Smooth muscle cell (in vitro differentiated cells): Measurements from ENCODE around the gene PCDH9. TPM values are rescaled to one million over a fixed set of nuclear protein-coding genes. Genes with fewer than 3 reads are reported as not detected.

ENCODE experiments used
- DNase-seq: peaks from one replicate; lab custom pipeline; 2025; ENCODE audit not compliant: unreplicated experiment; lab: John Stamatoyannopoulos, UW
- H2AFZ ChIP-seq: fragments of 200-600 bp; sonication (generic); 2 replicates; pipeline ENCODE4 v1.6.0; 2016; ENCODE audit warnings: antibody characterized with exemption, low read depth, mild to moderate bottlenecking
- H3F3A ChIP-seq: fragments of 200-600 bp; sonication (generic); 2 replicates; pipeline ENCODE4 v1.6.0; 2017; ENCODE audit warnings: antibody characterized with exemption, low read depth
- H3K27ac ChIP-seq: fragments of 200-600 bp; sonication (generic); 2 replicates; pipeline ENCODE4 v1.5.1; 2016; ENCODE audit warnings: low read depth, mild to moderate bottlenecking
- H3K27me3 ChIP-seq: fragments of 200-600 bp; sonication (generic); 2 replicates; pipeline ENCODE4 v1.6.1; 2016; ENCODE audit warnings: low read depth, mild to moderate bottlenecking
- H3K36me3 ChIP-seq: fragments of 200-600 bp; sonication (generic); 2 replicates; pipeline ENCODE4 v1.5.1; 2016; ENCODE audit warnings: low read depth
- H3K4me1 ChIP-seq: fragments of 200-600 bp; sonication (generic); 2 replicates; pipeline ENCODE4 v1.5.1; 2016; ENCODE audit warnings: low read depth
- H3K4me2 ChIP-seq: fragments of 200-600 bp; sonication (generic); 2 replicates; pipeline ENCODE4 v1.6.0; 2016; ENCODE audit warnings: mild to moderate bottlenecking
- H3K4me3 ChIP-seq: fragments of 200-600 bp; sonication (generic); 2 replicates; pipeline ENCODE4 v1.5.1; 2016; ENCODE audit warnings: mild to moderate bottlenecking
- H3K79me2 ChIP-seq: fragments of 200-600 bp; sonication (generic); 2 replicates; pipeline ENCODE4 v1.6.0; 2016; ENCODE audit warnings: low read depth, mild to moderate bottlenecking
- H3K9ac ChIP-seq: fragments of 200-600 bp; sonication (generic); 2 replicates; pipeline ENCODE4 v1.6.0; 2016; ENCODE audit warnings: low read depth
- H3K9me3 ChIP-seq: fragments of 200-600 bp; sonication (generic); replicated peaks from 2 replicates; pipeline ENCODE4 v1.5.1; 2016; ENCODE audit warnings: low read depth
- H4K20me1 ChIP-seq: fragments of 200-600 bp; sonication (generic); 2 replicates; pipeline ENCODE4 v1.6.0; 2016; ENCODE audit warnings: low read depth
- WGBS: methylation state at CpG from one replicate; pipeline ENCODE4 v1.1.7; 2016; ENCODE audit warnings: low lambda C conversion rate; 5-methylcytosine and 5-hydroxymethylcytosine counted together
- polyA plus RNA-seq: library from polyadenylated mRNA; unstranded; fragments of >200 nt; fragmentation: Nextera tagmentation; extraction: Ambion mirVana; gene quantifications from 2 replicates; pipeline ENCODE4 v1.2.1, GENCODE V29; 2016
- total RNA-seq: library from RNA; depleted of rRNA; stranded (reverse); fragments of >200 nt; gene quantifications from 2 replicates; pipeline ENCODE4 v1.2.3, GENCODE V29; 2014
- TF ChIP-seq, protein P1 (sequence below): fragments of 200-600 bp; sonication (generic); IDR thresholded peaks from 2 replicates; pipeline ENCODE4 v1.5.1; 2017; ENCODE audit warnings: borderline replicate concordance, mild to moderate bottlenecking, antibody characterized with exemption; ENCODE audit not compliant: insufficient read depth, poor library complexity, severe bottlenecking

PCDH9 gene
- total and polyA plus RNA-seq, 2 experiments from 2014 or later: 0.65 to 1.9 TPM

DNA sequence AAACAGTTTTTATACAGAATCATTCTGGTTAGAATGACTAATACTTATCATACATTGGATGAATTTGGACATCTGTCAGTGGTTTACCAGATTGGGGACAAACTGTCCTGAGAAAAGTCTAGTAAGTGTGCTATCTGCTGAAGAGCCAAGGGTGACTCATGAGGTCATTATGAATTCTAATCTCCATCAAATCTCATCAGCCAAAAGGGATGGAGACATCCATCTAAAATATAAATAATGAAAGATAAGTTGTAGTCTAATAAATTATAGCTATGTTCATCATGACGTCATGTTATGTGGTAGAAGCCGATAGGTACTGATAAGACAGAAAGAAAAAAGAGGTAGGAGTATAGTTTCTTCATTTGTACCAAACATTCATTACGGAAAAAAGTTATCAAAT, 804.4 kb downstream of the PCDH9 start:
- H3F3A ChIP-seq: no peaks in the 10 kb centered on the region
- H3K9me3 ChIP-seq: no peaks in the 10 kb centered on the region
- DNase-seq: no peak
- H3K4me1 ChIP-seq: no peaks in the 10 kb centered on the region
- H3K4me2 ChIP-seq: no peak overlapping the region
- TF ChIP-seq, protein P1, sequence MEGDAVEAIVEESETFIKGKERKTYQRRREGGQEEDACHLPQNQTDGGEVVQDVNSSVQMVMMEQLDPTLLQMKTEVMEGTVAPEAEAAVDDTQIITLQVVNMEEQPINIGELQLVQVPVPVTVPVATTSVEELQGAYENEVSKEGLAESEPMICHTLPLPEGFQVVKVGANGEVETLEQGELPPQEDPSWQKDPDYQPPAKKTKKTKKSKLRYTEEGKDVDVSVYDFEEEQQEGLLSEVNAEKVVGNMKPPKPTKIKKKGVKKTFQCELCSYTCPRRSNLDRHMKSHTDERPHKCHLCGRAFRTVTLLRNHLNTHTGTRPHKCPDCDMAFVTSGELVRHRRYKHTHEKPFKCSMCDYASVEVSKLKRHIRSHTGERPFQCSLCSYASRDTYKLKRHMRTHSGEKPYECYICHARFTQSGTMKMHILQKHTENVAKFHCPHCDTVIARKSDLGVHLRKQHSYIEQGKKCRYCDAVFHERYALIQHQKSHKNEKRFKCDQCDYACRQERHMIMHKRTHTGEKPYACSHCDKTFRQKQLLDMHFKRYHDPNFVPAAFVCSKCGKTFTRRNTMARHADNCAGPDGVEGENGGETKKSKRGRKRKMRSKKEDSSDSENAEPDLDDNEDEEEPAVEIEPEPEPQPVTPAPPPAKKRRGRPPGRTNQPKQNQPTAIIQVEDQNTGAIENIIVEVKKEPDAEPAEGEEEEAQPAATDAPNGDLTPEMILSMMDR: no peak
- H3K27ac ChIP-seq: no peak overlapping the region
- no peaks in the 10 kb centered on the region for H4K20me1 ChIP-seq
- no peak overlapping the region for H3K9ac ChIP-seq
- no peaks in the 10 kb centered on the region for H3K79me2 ChIP-seq
- H3K4me3 ChIP-seq: no peak overlapping the region
- WGBS: 63% methylated on average over 3 of the region's 3 CpGs
- no peaks in the 10 kb centered on the region for H3K27me3 ChIP-seq
- no peaks in the 10 kb centered on the region for H3K36me3 ChIP-seq
- H2AFZ ChIP-seq: no peak overlapping the region

DNA sequence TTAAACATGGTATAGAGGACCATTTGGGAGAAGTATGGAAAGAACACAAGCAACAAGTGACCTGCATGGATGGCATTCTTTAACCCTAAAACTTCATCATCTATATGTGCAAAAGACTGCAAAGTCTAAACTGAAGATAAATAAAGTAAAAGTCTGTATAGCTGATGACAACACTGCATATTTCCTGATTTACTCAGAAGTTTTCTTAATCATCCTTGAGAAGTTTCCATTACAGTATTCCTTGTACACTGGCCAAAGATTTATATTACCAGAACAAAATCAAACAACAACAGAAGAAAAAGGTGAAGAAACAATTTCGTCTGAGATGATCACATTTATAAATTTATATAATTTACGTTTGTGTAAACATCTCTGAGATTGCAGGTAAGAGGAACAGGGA, 805.7 kb downstream of the PCDH9 start:
- Histone ChIP-seq H3K36me3 (no peaks in the 10 kb centered on the region), H3F3A (no peaks in the 10 kb centered on the region), H3K27me3 (no peaks in the 10 kb centered on the region), H3K4me3 (no peak overlapping the region), H2AFZ (no peak overlapping the region), H4K20me1 (no peaks in the 10 kb centered on the region), H3K9ac (no peak overlapping the region), H3K9me3 (no peaks in the 10 kb centered on the region), H3K4me2 (peak overlapping the region; percentile 36), H3K27ac (no peak overlapping the region), H3K79me2 (no peaks in the 10 kb centered on the region), H3K4me1 (no peaks in the 10 kb centered on the region)
- no peak for DNase-seq
- 81% methylated on average over 2 of the region's 2 CpGs for WGBS
- TF ChIP-seq, protein P1: no peak

DNA sequence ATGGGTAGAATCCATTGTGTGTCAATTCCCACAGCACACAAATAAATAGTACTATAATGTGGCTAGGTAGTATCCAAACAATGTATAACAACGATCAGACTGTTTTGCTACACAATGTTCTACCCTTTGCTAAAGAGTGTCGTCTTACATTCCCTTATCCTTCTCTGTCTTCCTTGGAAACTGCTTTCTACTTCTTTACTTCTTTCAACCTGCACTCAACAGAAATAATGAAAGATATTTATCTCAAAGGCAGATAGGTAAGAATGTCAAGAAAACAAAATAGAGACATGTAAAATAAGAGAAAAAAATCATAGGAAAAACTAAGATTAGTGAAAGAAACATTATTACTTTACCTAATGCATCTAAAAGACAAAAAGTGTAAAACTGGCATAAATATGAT, 814.7 kb downstream of the PCDH9 start:
- H3K4me1 ChIP-seq: no peaks in the 10 kb centered on the region
- H3K9me3 ChIP-seq: no peaks in the 10 kb centered on the region
- H3K4me2 ChIP-seq: no peak overlapping the region
- no peak overlapping the region for H3K27ac ChIP-seq
- H4K20me1 ChIP-seq: no peaks in the 10 kb centered on the region
- no peaks in the 10 kb centered on the region for H3K36me3 ChIP-seq
- no peaks in the 10 kb centered on the region for H3F3A ChIP-seq
- no peaks in the 10 kb centered on the region for H3K79me2 ChIP-seq
- H3K9ac ChIP-seq: no peak overlapping the region
- WGBS: 80% methylated on average over 2 of the region's 2 CpGs
- DNase-seq: no peak
- TF ChIP-seq, protein P1: no peak
- H3K4me3 ChIP-seq: no peak overlapping the region
- H3K27me3 ChIP-seq: no peaks in the 10 kb centered on the region
- H2AFZ ChIP-seq: no peak overlapping the region

DNA sequence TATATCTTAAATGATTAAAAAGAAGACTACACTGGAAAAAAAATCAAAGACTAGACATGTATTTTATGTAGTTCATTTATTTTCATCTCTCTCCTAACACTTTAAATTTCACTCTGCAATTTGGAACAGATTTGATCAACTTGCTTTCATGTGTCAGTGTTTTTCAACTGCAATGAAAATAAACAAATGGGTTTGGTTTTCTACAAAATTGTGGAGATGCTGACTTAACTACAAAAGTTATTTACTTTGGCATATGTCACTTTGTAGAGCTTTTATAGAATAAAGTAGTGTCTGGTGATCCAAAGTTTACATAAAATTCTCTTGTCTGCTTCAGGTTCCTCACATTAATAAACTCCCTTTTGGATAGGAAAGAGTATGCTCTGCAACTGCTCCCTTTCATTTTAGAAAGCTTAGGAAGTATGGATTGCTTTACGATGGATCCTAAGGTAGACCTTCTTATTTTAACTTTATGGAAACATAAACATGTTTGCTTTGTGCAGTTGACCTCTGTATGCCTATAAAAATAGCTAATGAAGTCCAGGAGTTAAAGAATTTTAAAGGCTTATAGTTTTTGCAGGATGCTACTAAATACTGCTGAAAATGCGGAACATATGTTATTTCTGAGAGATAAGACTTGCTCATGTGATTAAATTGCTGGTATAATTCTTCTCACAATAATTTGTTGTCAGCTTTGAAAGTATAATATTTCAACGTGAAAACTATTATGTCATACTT, 815.9 kb downstream of the PCDH9 start:
- 78% methylated on average over 3 of the region's 3 CpGs for WGBS
- no peak overlapping the region for H3K4me2 ChIP-seq
- no peak for DNase-seq
- H3K27ac ChIP-seq: no peak overlapping the region
- H3K9me3 ChIP-seq: no peaks in the 10 kb centered on the region
- no peaks in the 10 kb centered on the region for H3K36me3 ChIP-seq
- no peaks in the 10 kb centered on the region for H4K20me1 ChIP-seq
- H2AFZ ChIP-seq: peak overlapping the region; percentile 16
- TF ChIP-seq, protein P1: no peak
- H3K27me3 ChIP-seq: no peaks in the 10 kb centered on the region
- no peak overlapping the region for H3K9ac ChIP-seq
- H3F3A ChIP-seq: no peaks in the 10 kb centered on the region
- no peaks in the 10 kb centered on the region for H3K4me1 ChIP-seq
- H3K79me2 ChIP-seq: no peaks in the 10 kb centered on the region
- no peak overlapping the region for H3K4me3 ChIP-seq
